ENCODE data around the gene RCE1.

The RCE1 gene

GRCh38 chr11:66867425-66868040 is 24.3 kb downstream of the RCE1 start:
- Mint-ChIP-seq H3K27me3 (ENCODE audit: low read depth) (no peaks in the 10 kb centered on the region), H3K9me3 (no peaks in the 10 kb centered on the region), H3K36me3 (ENCODE audit: low read depth) (no peaks in the 10 kb centered on the region), H3K27ac (no peak overlapping the region), H3K4me3 (no peak overlapping the region), H3K4me1 (ENCODE audit: low read depth) (peaks cover 10% of the 10 kb centered on the region)

GRCh38 chr11:66868082-66868725 is 25.0 kb downstream of the RCE1 start:
- H3K4me3 Mint-ChIP-seq = no peak overlapping the region
- no peaks in the 10 kb centered on the region for H3K36me3 Mint-ChIP-seq (ENCODE audit: low read depth)
- H3K9me3 Mint-ChIP-seq = no peaks in the 10 kb centered on the region
- peaks cover 10% of the 10 kb centered on the region for H3K4me1 Mint-ChIP-seq (ENCODE audit: low read depth)
- no peak overlapping the region for H3K27ac Mint-ChIP-seq
- no peaks in the 10 kb centered on the region for H3K27me3 Mint-ChIP-seq (ENCODE audit: low read depth)

GRCh38 chr11:66868726-66869566 is 25.7 kb downstream of the RCE1 start:
- Mint-ChIP-seq H3K4me3 (no peak overlapping the region), H3K4me1 (ENCODE audit: low read depth) (peaks cover 10% of the 10 kb centered on the region)

GRCh38 chr11:66869567-66869870 is 26.3 kb downstream of the RCE1 start:
- no peaks in the 10 kb centered on the region for H3K36me3 Mint-ChIP-seq (ENCODE audit: low read depth)
- no peaks in the 10 kb centered on the region for H3K9me3 Mint-ChIP-seq
- no peaks in the 10 kb centered on the region for H3K27me3 Mint-ChIP-seq (ENCODE audit: low read depth)
- no peak overlapping the region for H3K27ac Mint-ChIP-seq
- peaks cover 10% of the 10 kb centered on the region for H3K4me1 Mint-ChIP-seq (ENCODE audit: low read depth)
- H3K4me3 Mint-ChIP-seq = no peak overlapping the region

More at GRCh38 chr11:66868726-66869566, 25.7 kb downstream of the RCE1 start:
- no peaks in the 10 kb centered on the region for H3K27me3 Mint-ChIP-seq (ENCODE audit: low read depth)
- H3K27ac Mint-ChIP-seq = no peak overlapping the region
- H3K9me3 Mint-ChIP-seq = no peaks in the 10 kb centered on the region
- H3K36me3 Mint-ChIP-seq (ENCODE audit: low read depth) = no peaks in the 10 kb centered on the region

- H3K27ac Mint-ChIP-seq = no peak overlapping the region
- H3K36me3 Mint-ChIP-seq (ENCODE audit: low read depth) = no peaks in the 10 kb centered on the region
- H3K27me3 Mint-ChIP-seq (ENCODE audit: low read depth) = peaks cover 3% of the 10 kb centered on the region
- H3K4me3 Mint-ChIP-seq = no peak overlapping the region
- H3K4me1 Mint-ChIP-seq (ENCODE audit: low read depth) = peaks cover 10% of the 10 kb centered on the region
- H3K9me3 Mint-ChIP-seq = no peaks in the 10 kb centered on the region
Observed at GRCh38 chr11:66870131-66870530, 26.9 kb downstream of the RCE1 start.

GRCh38 chr11:66870616-66871520 is 27.6 kb downstream of the RCE1 start:
- Mint-ChIP-seq H3K4me3 (no peak overlapping the region), H3K36me3 (ENCODE audit: low read depth) (no peaks in the 10 kb centered on the region), H3K4me1 (ENCODE audit: low read depth) (peaks cover 10% of the 10 kb centered on the region), H3K27me3 (ENCODE audit: low read depth) (peaks cover 5% of the 10 kb centered on the region), H3K9me3 (no peaks in the 10 kb centered on the region), H3K27ac (no peak overlapping the region)

- Mint-ChIP-seq H3K27me3 (ENCODE audit: low read depth) (peaks cover 5% of the 10 kb centered on the region), H3K9me3 (no peaks in the 10 kb centered on the region), H3K4me3 (no peak overlapping the region), H3K36me3 (ENCODE audit: low read depth) (no peaks in the 10 kb centered on the region), H3K4me1 (ENCODE audit: low read depth) (peaks cover 10% of the 10 kb centered on the region), H3K27ac (no peak overlapping the region)
Observed at GRCh38 chr11:66871521-66871901, 28.3 kb downstream of the RCE1 start.

- Mint-ChIP-seq H3K27me3 (ENCODE audit: low read depth) (peaks cover 5% of the 10 kb centered on the region), H3K27ac (no peak overlapping the region), H3K9me3 (no peaks in the 10 kb centered on the region), H3K4me3 (no peak overlapping the region), H3K4me1 (ENCODE audit: low read depth) (peaks cover 4% of the 10 kb centered on the region), H3K36me3 (ENCODE audit: low read depth) (no peaks in the 10 kb centered on the region)
Observed at GRCh38 chr11:66874232-66874631, 31.0 kb downstream of the RCE1 start.

- H3K9me3 Mint-ChIP-seq = no peaks in the 10 kb centered on the region
Observed at GRCh38 chr11:66875378-66875777, 32.1 kb downstream of the RCE1 start.

GRCh38 chr11:66877588-66878385 is 34.5 kb downstream of the RCE1 start:
- H3K9me3 Mint-ChIP-seq = no peaks in the 10 kb centered on the region
- H3K27me3 Mint-ChIP-seq (ENCODE audit: low read depth) = peaks cover 5% of the 10 kb centered on the region
- no peaks in the 10 kb centered on the region for H3K36me3 Mint-ChIP-seq (ENCODE audit: low read depth)
- H3K4me3 Mint-ChIP-seq = no peak overlapping the region
- no peak overlapping the region for H3K27ac Mint-ChIP-seq
- H3K4me1 Mint-ChIP-seq (ENCODE audit: low read depth) = peaks cover 5% of the 10 kb centered on the region

More at GRCh38 chr11:66875378-66875777, 32.1 kb downstream of the RCE1 start:
- Mint-ChIP-seq H3K27ac (no peak overlapping the region), H3K36me3 (ENCODE audit: low read depth) (no peaks in the 10 kb centered on the region), H3K27me3 (ENCODE audit: low read depth) (peaks cover 5% of the 10 kb centered on the region), H3K4me3 (no peak overlapping the region), H3K4me1 (ENCODE audit: low read depth) (no peaks in the 10 kb centered on the region)

- H3K9me3 Mint-ChIP-seq = no peaks in the 10 kb centered on the region
- no peaks in the 10 kb centered on the region for H3K36me3 Mint-ChIP-seq (ENCODE audit: low read depth)
- H3K27me3 Mint-ChIP-seq (ENCODE audit: low read depth) = peaks cover 5% of the 10 kb centered on the region
- peaks cover 5% of the 10 kb centered on the region for H3K4me1 Mint-ChIP-seq (ENCODE audit: low read depth)
- no peak overlapping the region for H3K27ac Mint-ChIP-seq
- no peak overlapping the region for H3K4me3 Mint-ChIP-seq
Observed at GRCh38 chr11:66878474-66878873, 35.2 kb downstream of the RCE1 start.

- Mint-ChIP-seq H3K4me3 (no peak overlapping the region), H3K27ac (no peak overlapping the region), H3K9me3 (no peaks in the 10 kb centered on the region), H3K36me3 (ENCODE audit: low read depth) (no peaks in the 10 kb centered on the region), H3K4me1 (ENCODE audit: low read depth) (peaks cover 5% of the 10 kb centered on the region), H3K27me3 (ENCODE audit: low read depth) (peaks cover 5% of the 10 kb centered on the region)
Observed at GRCh38 chr11:66879000-66879399, 35.8 kb downstream of the RCE1 start.

- peaks cover 5% of the 10 kb centered on the region for H3K4me1 Mint-ChIP-seq (ENCODE audit: low read depth)
- H3K4me3 Mint-ChIP-seq = no peak overlapping the region
- H3K27ac Mint-ChIP-seq = no peak overlapping the region
- H3K36me3 Mint-ChIP-seq (ENCODE audit: low read depth) = no peaks in the 10 kb centered on the region
- peaks cover 5% of the 10 kb centered on the region for H3K27me3 Mint-ChIP-seq (ENCODE audit: low read depth)
- H3K9me3 Mint-ChIP-seq = no peaks in the 10 kb centered on the region
Observed at GRCh38 chr11:66879583-66879982, 36.3 kb downstream of the RCE1 start.

- H3K27ac Mint-ChIP-seq = no peak overlapping the region
- H3K36me3 Mint-ChIP-seq (ENCODE audit: low read depth) = no peaks in the 10 kb centered on the region
- H3K4me3 Mint-ChIP-seq = no peak overlapping the region
- no peaks in the 10 kb centered on the region for H3K9me3 Mint-ChIP-seq
- H3K4me1 Mint-ChIP-seq (ENCODE audit: low read depth) = peaks cover 5% of the 10 kb centered on the region
- H3K27me3 Mint-ChIP-seq (ENCODE audit: low read depth) = peaks cover 3% of the 10 kb centered on the region
Observed at GRCh38 chr11:66879999-66880398, 36.8 kb downstream of the RCE1 start.
